NCI-H345 treated with DMSO at 0.1 percent for 48 hours (cell line): ENCODE results near the gene TSPOAP1.

Experiments used
- DNase-seq: peaks from one replicate; lab custom pipeline; 2025; ENCODE audit not compliant: unreplicated experiment; lab: John Stamatoyannopoulos, UW

The TSPOAP1 gene

DNA sequence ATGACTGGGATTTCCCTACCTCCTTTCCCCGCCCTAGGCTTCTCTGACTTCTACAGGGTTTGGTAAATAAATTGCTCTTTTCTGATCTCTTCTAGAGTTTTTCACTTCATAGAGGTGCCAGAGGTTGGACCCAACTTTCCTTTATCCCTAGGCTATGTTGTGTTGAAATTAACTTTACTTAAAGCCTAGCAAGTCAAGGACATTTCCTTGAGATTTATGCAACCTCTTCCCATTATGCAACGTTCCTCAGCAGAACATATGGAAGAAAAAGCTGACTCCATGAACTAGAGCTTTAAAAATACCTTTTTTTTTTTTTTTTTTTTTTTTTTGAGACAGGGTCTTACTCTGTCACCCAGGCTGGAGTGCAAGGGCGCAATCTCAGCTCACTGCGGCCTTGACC, 63.3 kb downstream of the TSPOAP1 start:
- no peak for DNase-seq

DNA sequence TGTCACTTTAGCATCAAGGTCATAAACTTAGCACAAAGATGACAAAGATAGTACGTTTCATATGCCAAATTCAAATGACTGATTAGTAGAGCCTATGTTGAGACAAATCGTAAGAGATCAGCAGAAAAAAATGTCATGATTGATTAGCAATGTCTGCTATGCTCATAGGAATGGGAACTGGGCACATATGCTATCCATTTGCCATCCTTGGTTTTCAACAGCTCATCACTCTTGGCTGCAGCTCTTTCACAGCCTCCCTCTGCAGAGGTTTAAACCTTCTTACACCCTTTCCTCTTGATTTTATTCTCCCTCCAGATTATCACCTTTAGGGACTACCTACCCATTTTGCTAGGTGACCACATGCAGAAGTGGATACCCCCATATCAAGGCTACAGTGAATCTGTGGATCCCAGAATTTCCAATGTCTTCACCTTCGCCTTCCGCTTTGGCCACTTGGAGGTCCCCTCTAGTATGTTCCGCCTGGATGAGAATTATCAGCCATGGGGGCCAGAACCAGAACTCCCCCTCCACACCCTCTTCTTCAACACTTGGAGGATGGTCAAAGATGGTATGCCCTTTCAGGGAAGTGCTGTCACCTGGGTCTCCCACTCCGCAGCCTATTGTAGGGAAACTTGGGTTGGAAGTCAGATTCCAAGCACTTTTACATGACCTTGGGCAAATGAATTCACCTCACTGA, 64.0 kb downstream of the TSPOAP1 start:
- DNase-seq, result no peak

DNA sequence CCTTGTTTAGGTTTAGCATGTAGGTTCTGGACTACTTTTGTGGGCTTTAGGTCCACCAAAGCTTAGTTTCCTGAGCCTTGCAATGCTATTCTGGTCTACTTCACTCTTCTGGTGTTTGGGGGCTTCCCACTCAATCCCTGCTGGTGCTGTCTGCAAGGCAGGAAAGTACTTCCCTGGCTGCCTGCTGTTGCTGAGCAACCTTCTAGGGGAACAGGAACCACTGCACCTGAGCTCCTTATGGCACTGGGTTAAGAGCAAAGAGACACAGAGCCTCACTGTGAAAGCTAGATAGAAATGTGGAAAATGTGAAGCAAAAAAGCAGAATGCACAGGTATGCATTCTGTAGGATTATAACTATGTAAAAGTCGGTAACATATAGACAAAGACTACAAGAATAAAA, 64.8 kb downstream of the TSPOAP1 start:
- no peak for DNase-seq

DNA sequence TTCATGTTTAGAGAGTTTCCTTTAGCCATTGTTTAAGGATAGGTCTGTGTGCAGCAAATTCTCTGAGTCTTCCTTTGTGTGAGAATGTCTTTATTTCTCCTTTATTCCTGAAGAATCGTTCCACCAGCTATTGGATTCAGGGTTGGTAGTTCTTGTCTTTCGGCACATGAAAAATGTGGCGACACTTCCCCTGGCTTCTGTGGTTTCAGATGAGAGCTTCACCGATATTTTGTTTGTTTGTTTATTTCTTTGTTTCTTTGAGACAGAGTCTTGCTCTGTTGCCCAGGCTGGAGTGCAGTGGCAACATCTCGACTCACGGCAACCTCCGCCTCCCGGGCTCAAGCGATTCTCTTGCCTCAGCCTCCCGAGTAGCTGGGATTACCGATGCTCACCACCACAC, 66.4 kb downstream of the TSPOAP1 start:
- no peak for DNase-seq

DNA sequence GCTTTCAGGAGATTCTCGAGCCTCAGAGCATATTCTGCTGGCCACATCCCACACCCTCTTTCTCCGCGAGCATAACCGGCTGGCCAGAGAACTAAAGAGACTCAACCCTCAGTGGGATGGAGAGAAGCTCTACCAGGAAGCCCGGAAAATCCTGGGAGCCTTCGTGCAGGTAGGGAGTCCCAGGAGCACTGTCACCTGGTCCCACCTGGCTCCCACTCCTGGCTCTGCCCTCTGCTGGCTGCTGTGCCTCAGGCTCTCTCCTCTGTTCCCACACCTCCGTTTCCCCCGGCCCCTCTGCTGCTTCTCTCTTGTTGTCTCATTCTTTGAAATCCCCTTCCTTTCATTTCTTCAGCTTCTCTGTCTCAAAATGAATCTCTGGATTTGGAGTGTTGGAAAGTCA, 73.8 kb downstream of the TSPOAP1 start:
- DNase-seq, result no peak

DNA sequence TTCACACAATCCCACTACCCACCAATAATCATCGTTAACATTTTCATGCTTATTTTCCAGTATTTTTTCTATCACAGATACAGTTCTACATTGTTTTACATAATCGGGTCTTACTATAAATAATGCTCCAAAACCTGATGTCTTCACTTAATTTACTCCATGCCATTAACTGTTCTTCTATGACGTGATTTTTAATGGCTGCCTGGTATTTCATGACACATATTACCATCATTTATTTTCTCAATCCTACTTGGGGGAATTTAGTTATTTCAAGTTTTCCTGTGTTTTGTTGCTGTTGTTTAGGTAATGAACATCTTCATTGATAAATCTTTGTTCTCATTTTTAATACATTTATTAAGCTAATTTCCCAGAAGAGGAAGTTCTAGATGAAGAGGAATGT, 75.5 kb downstream of the TSPOAP1 start:
- no peak for DNase-seq

DNA sequence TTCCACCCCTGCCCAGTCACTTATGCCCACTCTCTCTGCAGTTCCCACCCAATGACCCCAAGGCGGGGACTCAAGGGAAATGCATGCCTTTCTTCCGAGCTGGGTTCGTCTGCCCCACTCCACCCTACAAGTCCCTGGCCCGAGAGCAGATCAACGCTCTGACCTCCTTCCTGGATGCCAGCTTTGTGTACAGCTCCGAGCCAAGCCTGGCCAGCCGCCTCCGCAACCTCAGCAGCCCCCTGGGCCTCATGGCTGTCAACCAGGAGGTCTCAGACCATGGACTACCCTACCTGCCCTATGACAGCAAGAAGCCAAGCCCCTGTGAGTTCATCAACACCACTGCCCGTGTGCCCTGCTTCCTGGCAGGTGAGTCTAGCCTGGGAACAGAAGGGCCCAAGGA, 76.5 kb downstream of the TSPOAP1 start:
- DNase-seq, result no peak
